ENCODE measurements around the gene MTARC1.
A peak's percentile ranks its signal among the peaks of the same experiment; 100 is the strongest.

MTARC1 gene

GRCh38 chr1:220806408-220806807 lies 19.7 kb downstream of the MTARC1 start:
- no peak for DNase-seq (ENCODE audit: low spot score)

GRCh38 chr1:220807726-220808125 lies 21.0 kb downstream of the MTARC1 start:
- DNase-seq (ENCODE audit: low spot score) = no peak

- DNase-seq (ENCODE audit: low spot score) = no peak
Observed at GRCh38 chr1:220808345-220809186, 21.9 kb downstream of the MTARC1 start.

GRCh38 chr1:220809187-220809550 lies 22.5 kb downstream of the MTARC1 start:
- DNase-seq (ENCODE audit: low spot score) = no peak

- DNase-seq (ENCODE audit: low spot score) = no peak
Observed at GRCh38 chr1:220809704-220810103, 23.0 kb downstream of the MTARC1 start.

- DNase-seq (ENCODE audit: low spot score) = peak; percentile 75
Observed at GRCh38 chr1:220810179-220810653, 23.5 kb downstream of the MTARC1 start.

GRCh38 chr1:220810963-220811362 lies 24.2 kb downstream of the MTARC1 start:
- DNase-seq (ENCODE audit: low spot score) = no peak

GRCh38 chr1:220811695-220812094 lies 25.0 kb downstream of the MTARC1 start:
- DNase-seq (ENCODE audit: low spot score) = no peak

- DNase-seq (ENCODE audit: low spot score) = no peak
Observed at GRCh38 chr1:220812308-220812707, 25.6 kb downstream of the MTARC1 start.

- DNase-seq (ENCODE audit: low spot score) = no peak
Observed at GRCh38 chr1:220813013-220813412, 26.3 kb downstream of the MTARC1 start.

GRCh38 chr1:220815409-220815808 lies 28.7 kb downstream of the MTARC1 start:
- DNase-seq (ENCODE audit: low spot score) = no peak

- no peak for DNase-seq (ENCODE audit: low spot score)
Observed at GRCh38 chr1:220817907-220818306, 31.2 kb downstream of the MTARC1 start.

GRCh38 chr1:220818421-220819173 lies 31.9 kb downstream of the MTARC1 start:
- no peak for DNase-seq (ENCODE audit: low spot score)

- DNase-seq (ENCODE audit: low spot score) = no peak
Observed at GRCh38 chr1:220819467-220820026, 32.8 kb downstream of the MTARC1 start.

GRCh38 chr1:220824031-220824989 lies 37.6 kb downstream of the MTARC1 start:
- no peak for DNase-seq (ENCODE audit: low spot score)

GRCh38 chr1:220825819-220826551 lies 39.3 kb downstream of the MTARC1 start:
- DNase-seq (ENCODE audit: low spot score) = no peak

- DNase-seq (ENCODE audit: low spot score) = no peak
Observed at GRCh38 chr1:220826729-220827128, 40.0 kb downstream of the MTARC1 start.

GRCh38 chr1:220827445-220828178 lies 40.9 kb downstream of the MTARC1 start:
- no peak for DNase-seq (ENCODE audit: low spot score)

- DNase-seq (ENCODE audit: low spot score) = no peak
Observed at GRCh38 chr1:220828179-220828490, 41.4 kb downstream of the MTARC1 start.

- no peak for DNase-seq (ENCODE audit: low spot score)
Observed at GRCh38 chr1:220828950-220829586, 42.4 kb downstream of the MTARC1 start.

Measured in activated CD4-positive, alpha-beta T cell treated with anti-CD3 and anti-CD28 coated beads, Interleukin-2, Interleukin-4, amounts not matched to agents 100 ng/mL and 50 ng/mL, durations not matched to agents 16 hours and 8 hours (primary cell).